ENCODE measurements around the gene CDC34. TPM values are rescaled to one million over a fixed set of nuclear protein-coding genes. Genes with fewer than 3 reads are reported as not detected.

The CDC34 gene
- total RNA-seq, 1 experiment from 2014 or later, result 87.4 TPM

GRCh38 chr19:558770-559439 is 27.3 kb downstream of the CDC34 start:
- no TSS peak for BruUV-seq (replicated peaks)
- ChIA-PET RAD21 (ENCODE audit: low non-redundant PET in 1 of 2, low total read pairs in 2 of 2, uncharacterized antibody in 2 of 2, unreplicated experiment in 2 of 2) (no interaction called here), CTCF (no interaction called here), POLR2A (no interaction called here)
- Histone ChIP-seq H3K9ac (ENCODE audit: low read length) (no peak overlapping the region), H3K4me2 (ENCODE audit: low read length) (no peak overlapping the region), H2AFZ (ENCODE audit: low read depth, low read length, poor library complexity, severe bottlenecking) (no peak overlapping the region), H3K9me2 (ENCODE audit: insufficient read depth) (no peaks in the 10 kb centered on the region), H3K4me1 (ENCODE audit: control insufficient read depth in 1 of 2, insufficient read depth in 2 of 2, low read length in 2 of 2) (peaks cover 17 to 18% of the 10 kb centered on the region in 2 experiments), H3K79me2 (ENCODE audit: insufficient read depth, low read length) (no peaks in the 10 kb centered on the region), H3K27me3 (ENCODE audit: insufficient read depth, low read length) (no peaks in the 10 kb centered on the region), H3K4me3 (replicated peaks in 1 of 2; ENCODE audit: low read depth in 1 of 2, low read length in 2 of 2) (no peak overlapping the region), H3K27ac (ENCODE audit: low read depth, low read length) (no peak overlapping the region), H3K36me3 (ENCODE audit: control insufficient read depth in 1 of 2, insufficient read depth in 2 of 2, low read length in 2 of 2) (no peaks in the 10 kb centered on the region; a peak in 1 of 4 replicates), H3K9me3 (ENCODE audit: control insufficient read depth in 1 of 2, insufficient read depth in 1 of 2, low read depth in 1 of 2, low read length in 2 of 2) (no peaks in the 10 kb centered on the region), H4K20me1 (ENCODE audit: insufficient read depth) (no peaks in the 10 kb centered on the region)
- DNase-seq (ENCODE audit: low read depth, low spot score), result no peak
- intact Hi-C loops (cut with micrococcal nuclease), result no loop called here
- no peak for TF ChIP-seq RAD21 (IDR thresholded peaks at IDR 0.05; ENCODE audit: low read depth)
- no peak for TF ChIP-seq MAX (IDR thresholded peaks at IDR 0.05)
- no peak for TF ChIP-seq EGR1 (IDR thresholded peaks at IDR 0.05; ENCODE audit: low read depth)
- no peak for TF ChIP-seq EZH2phosphoT487 (IDR thresholded peaks at IDR 0.05; ENCODE audit: borderline replicate concordance)
- no peak for TF ChIP-seq POLR2A (IDR thresholded peaks at IDR 0.05; ENCODE audit: borderline replicate concordance, extremely low read depth, insufficient read depth, insufficient read length)
- TF ChIP-seq POLR2AphosphoS5 (IDR thresholded peaks at IDR 0.05; ENCODE audit: low read depth, low read length), result no peak
- no peak for TF ChIP-seq ELF1 (IDR thresholded peaks at IDR 0.05; ENCODE audit: borderline replicate concordance, low read depth)
- no peak for TF ChIP-seq REST (IDR thresholded peaks at IDR 0.05; ENCODE audit: low read depth)
- TF ChIP-seq CTCF (IDR thresholded peaks at IDR 0.05 in 2 of 3, conservative IDR thresholded peaks at IDR 0.05 in 1 of 3; ENCODE audit: borderline replicate concordance in 1 of 3, insufficient read depth in 1 of 3, low read depth in 2 of 3, low read length in 2 of 3), result no peak
- no peak for TF ChIP-seq CEBPB (IDR thresholded peaks at IDR 0.05; ENCODE audit: low read depth)
- no peak for TF ChIP-seq CBX3 (IDR thresholded peaks at IDR 0.05; ENCODE audit: low read depth)
- no peak for TF ChIP-seq JUND (IDR thresholded peaks at IDR 0.05)
- ATAC-seq, result no peak
